GM20431 (cell line): Measurements from ENCODE around the gene TEKTIP1.

Experiments
- in situ Hi-C: fragments of 300-500 bp; cut with MseI, MboI; formaldehyde crosslinking; loops from one replicate; pipeline ENCODE4 v1.15.0; 2020; ENCODE audit warnings: low sequenced_read_pairs; ENCODE audit not compliant: unreplicated experiment

TEKTIP1 gene

DNA sequence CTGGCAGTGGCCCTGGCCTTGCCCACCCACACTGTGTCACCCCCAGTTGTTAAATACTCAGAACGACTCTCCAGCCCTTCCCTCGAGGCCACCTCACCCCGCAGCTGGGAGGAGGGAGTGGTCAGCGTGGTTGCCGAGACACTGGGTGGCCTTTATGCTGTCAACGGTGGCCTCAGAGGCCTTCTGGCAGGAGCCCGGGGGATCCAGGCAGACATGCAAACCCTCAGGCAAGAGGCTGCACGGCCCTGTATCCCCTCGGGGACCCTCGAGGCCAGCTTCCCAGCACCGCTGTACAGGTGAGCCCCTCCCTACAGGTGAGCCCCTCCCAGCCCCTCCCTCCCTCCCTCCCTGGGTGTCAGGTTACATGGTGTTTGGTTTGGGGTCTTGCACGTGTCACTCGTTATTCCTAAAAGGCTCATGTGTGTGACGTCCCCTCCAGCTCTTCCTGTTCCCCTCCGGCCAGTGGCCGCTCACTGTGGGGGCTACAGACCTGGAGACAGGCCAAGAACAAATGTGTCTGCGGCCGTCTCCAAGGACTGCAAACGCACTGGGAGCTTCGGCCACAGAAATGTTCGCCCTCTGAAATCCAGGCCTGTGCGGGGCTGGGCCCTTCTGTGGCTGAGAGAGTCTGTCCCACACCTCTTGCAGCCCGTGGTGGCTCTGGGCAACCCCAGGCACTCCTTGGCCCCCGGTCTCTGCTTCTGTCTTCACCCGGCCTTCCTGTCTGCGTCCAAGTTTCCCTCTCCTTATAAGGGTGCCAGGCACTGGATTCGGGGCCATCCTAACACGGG lies at the start of gene TEKTIP1:
Gene TEKTIP1 (plus strand): TSS at position 210 of the 791 bp plus-strand sequence. CDS start 4 bp downstream, at position 214.
- in situ Hi-C loops = no loop called here

- in situ Hi-C loops = no loop called here
Observed at GRCh38 chr19:3491396-3492119, 47.4 kb upstream of the TEKTIP1 start.

DNA sequence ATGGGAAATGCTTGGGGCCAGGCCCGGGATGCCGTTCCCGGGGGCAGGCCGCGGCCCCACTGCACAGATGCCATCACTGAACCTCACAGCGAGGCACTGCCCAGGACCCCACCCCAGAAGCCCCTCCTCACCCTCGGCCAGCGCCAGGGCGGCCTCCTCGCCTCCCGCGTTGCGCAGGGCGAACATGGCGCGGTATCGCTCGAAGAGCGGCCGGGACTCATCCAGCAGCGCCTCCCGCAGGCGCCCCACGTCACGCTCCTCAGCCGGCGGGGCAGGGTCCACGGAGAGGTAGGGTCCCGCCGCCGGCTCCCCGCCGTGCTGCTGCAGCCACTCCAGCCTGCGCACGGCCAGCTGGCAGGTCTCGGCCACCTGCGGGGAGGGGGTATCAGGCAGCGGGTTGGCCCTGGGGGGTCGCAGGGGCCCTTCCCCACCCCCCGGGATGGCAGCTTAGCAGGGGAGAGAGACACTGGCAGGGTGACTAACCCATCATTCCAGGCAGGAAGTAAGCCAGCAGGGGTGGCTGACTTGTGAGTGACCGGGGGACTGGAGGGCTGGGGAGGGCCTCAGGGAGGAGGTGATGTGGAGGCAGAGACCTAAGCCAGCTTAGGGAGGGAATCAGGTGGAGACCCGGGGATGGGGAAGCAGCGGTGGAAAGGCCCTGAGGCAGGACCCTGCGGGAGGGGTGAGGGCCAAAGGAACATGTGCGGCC lies 46.7 kb upstream of the TEKTIP1 start:
- in situ Hi-C loops = no loop called here

DNA sequence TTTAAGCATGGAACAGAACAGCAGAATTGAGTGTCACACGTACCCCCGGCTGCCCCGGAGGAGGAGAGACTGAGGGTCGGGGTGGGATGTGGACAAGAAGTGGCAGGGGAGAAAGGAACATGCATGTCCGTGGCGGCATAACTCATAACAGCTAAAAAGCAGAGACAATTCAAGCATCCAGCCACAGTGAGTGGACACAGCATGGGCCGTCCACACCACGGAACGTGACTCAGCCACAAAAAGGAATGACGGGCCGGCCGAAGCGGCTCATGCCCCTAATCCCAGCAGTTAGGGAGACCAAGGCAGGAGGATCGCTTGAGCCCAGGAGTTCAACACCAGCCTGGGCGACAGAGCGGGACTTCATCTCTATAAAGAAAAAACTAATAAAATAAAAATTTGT lies 46.1 kb upstream of the TEKTIP1 start:
- in situ Hi-C loops = no loop called here

GRCh38 chr19:3493651-3494050 lies 45.3 kb upstream of the TEKTIP1 start:
- in situ Hi-C loops = no loop called here

- in situ Hi-C loops = no loop called here
Observed at GRCh38 chr19:3494051-3494450, 44.9 kb upstream of the TEKTIP1 start.

GRCh38 chr19:3494559-3494958 lies 44.4 kb upstream of the TEKTIP1 start:
- in situ Hi-C loops = no loop called here

- in situ Hi-C loops = no loop called here
Observed at GRCh38 chr19:3496392-3497273, 42.3 kb upstream of the TEKTIP1 start.

DNA sequence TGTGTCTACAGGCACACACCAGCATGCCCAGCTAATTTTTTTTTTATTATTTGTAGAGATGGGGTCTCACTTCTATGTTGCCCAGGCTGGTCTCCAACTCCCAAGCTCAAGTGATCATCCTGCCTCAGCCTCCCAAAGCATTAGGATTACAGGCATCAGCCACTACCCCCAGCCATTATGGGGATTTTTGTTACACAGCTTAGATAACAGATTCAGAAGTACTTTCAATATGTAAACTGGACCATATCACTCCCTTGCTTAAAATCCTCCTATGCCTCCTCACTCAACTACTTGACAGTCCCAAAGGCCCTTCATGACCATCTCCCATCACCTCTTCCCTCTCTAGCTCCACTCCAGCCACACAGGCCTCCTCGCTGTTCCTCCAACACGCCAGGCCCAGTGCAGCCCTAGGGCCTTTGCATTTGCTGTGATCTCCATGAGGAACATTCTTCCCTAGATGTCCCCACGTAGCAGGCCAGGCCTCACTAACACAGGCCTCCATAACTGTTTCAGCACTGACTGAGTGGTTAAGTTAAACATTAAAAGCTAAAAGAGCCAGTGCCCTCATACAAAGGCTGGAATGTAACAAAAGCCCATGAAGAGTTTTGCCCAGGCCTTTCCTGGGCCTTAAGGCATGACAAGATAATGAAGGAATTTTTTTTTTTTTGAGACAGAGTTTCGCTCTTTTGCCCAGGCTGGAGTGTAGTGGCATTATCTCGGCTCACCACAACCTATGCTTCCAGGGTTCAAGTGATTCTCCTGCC lies 41.0 kb upstream of the TEKTIP1 start:
- in situ Hi-C loops = no loop called here

- in situ Hi-C loops = no loop called here
Observed at GRCh38 chr19:3499738-3500428, 39.1 kb upstream of the TEKTIP1 start.

DNA sequence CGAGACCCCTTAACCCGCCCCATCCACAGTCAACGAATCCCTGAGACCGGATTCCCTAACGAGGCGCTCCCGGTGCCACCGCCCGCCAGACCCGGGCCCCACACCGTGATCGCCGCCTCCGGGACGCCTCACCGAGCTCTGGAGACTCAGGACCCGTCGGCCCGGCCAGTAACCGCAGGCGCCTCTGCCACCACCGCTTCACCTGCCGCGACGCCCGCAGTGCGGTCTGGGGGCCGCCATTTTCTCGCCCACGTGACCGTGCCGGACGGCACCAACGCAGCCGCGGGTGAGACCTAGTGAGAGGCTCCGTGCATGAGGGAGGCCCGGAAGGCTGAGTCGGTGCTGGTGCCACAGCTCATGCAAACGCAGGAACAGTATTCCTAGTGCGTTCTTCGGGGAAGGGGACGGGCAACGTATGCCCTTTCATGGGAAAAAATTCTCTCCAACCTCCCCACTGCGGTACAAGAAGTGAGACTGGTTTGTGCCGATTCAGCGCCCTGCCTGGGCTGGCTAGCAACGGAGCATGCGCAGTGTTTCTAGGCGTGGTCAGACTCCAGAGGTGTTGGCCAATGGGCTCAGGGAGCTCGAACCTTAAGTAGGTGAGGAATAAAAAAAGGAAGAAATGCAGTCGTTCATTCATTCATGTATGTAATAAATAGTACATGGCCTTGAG lies 38.4 kb upstream of the TEKTIP1 start, which contains the start of gene DOHH:
Gene DOHH (minus strand): TSS at position 246 of the 673 bp plus-strand sequence. CDS start 3,860 bp downstream, outside the sequence.
- in situ Hi-C loops = no loop called here

GRCh38 chr19:3501780-3502179 lies 37.2 kb upstream of the TEKTIP1 start:
- in situ Hi-C loops = no loop called here

DNA sequence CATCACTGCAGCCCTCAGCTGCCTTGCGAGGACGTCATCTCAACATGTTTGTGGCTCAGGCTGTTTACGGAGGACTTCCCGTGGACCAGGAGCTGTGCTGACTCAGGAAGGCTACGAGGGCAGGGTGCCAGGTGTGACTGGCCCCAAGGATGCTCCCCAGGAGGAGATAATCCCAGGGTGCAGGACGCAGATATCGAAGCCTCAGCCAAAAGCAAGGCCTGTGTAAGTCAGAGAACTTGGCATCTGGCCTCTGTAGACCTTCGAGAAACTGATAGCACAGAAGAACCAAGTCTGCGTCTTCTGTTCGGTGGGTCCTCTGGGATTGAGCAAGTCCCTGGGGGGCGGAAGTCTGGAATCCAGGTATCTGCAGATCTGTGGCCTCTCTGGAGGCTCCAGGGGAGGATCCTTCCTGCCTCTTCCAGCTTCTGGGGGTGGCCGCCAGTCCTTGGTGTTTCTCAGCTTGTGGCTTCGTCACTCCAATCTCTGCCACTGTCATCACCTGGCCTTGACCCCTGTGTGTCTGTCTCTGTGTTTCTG lies 35.9 kb upstream of the TEKTIP1 start:
- in situ Hi-C loops = no loop called here

GRCh38 chr19:3504735-3505134 lies 34.2 kb upstream of the TEKTIP1 start:
- in situ Hi-C loops = no loop called here

DNA sequence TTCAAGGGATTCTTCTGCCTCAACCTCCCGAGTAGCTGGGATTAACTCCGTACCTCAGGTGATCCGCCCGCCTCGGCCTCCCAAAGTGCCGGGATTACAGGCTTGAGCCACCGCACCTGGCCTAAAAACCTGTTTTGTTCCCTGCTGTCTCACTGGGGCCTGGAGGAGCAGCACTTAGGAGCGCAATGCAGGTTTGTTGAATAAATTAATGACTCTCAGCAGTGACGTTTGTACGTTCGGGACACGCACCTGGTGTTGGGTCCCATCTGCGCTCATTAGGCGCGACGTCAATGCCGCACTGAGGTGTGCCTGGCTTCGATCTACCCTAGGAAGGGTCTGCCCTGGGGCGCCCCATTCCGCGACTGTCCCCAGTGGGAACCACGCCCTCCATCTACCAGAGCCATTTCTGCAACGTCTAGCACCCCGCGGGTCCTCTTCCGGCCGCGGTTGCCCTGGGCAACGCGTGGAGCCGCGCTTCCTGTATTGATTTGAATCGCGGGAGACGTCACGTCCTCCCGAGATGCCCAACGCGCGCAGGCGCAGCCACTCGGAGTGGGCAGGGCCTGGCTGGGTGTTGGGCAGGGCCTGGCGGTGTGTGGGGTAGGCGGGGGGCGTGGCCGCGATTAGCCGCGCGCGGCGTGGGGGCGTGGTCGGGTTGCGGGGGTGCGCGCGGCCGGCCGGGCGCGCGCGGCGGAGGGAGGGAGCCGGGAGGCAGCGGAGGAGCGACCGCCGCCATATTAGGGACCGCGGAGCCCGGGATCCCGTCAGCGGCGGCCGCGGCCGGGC lies 33.2 kb upstream of the TEKTIP1 start, which contains the start of gene FZR1:
Gene FZR1 (plus strand): TSS at position 714 of the 786 bp plus-strand sequence. CDS start 16,679 bp downstream, outside the sequence.
- in situ Hi-C loops = no loop called here

DNA sequence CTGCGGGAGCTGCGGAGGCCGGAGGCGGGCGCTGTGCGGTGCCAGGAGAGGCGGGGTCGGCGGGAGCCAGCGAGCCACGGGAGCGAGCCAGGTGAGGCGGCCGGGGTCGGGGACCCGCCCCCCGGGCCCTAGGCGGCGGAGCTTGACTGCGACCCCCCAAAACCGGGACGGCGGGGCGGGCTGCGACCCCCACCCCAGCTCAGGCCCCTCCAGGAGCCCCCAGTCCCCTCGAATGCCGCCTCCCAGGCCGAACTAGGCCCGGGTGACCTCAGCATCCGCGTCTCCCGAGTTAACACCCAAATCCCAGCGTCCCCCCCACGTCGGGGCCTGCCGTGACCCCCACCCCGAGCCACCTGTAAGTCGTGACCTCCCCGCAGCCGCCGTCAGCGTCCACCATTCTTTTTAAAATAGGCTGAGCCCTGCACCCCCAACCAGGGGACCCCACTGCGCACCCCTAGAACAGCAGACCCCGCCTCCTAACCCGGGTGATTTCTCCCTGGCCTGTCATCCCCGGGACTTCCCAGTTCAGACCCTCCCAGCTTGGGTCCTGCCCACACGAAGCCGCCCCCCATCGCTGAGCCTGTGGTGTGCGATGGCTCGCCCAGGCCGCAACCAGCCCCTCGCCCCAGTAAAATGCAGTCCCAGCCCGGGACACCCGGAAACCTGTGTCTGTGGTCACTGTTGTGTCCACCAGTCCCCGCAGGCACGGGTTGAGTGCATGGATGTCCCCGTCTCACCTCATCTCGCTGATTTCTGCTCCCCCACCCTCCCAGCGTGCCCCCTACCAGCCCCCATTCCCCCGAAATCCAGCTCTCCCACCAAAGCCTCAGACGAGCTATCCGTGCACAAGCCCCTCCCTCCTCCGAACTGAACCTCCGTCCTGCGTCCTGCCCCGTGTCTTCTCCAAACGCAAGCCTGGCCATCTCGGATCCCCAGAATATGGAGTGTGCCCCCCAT lies 32.3 kb upstream of the TEKTIP1 start:
- in situ Hi-C loops = no loop called here
